RWPE1 (cell line): ENCODE results near the gene MPO.

Experiments used
- CTCF ChIA-PET: fragments of 350-600 bp; sonication (Branson Sonifier 250); formaldehyde crosslinking; extraction: SDS; loops from one replicate; lab custom pipeline; 2021; lab: Yijun Ruan, JAX
- POLR2A ChIA-PET: fragments of 400-600 bp; formaldehyde crosslinking; extraction: SDS; loops from one replicate; lab custom pipeline; 2020; ENCODE audit warnings: antibody characterized with exemption; ENCODE audit not compliant: low non-redundant PET; lab: Yijun Ruan, JAX
- DNase-seq: peaks from one replicate; pipeline ENCODE4 v3.0.0; 2012; ENCODE audit warnings: low spot score
- H3K27ac ChIP-seq: fragments of 450-650 bp; 2 replicates; pipeline ENCODE4 v1.5.1; 2017
- TF ChIP-seq, protein P1 (sequence below): fragments of 450-650 bp; conservative IDR thresholded peaks from 2 replicates; pipeline ENCODE4 v1.5.1; 2017; ENCODE audit warnings: low read depth, mild to moderate bottlenecking

The MPO gene

DNA sequence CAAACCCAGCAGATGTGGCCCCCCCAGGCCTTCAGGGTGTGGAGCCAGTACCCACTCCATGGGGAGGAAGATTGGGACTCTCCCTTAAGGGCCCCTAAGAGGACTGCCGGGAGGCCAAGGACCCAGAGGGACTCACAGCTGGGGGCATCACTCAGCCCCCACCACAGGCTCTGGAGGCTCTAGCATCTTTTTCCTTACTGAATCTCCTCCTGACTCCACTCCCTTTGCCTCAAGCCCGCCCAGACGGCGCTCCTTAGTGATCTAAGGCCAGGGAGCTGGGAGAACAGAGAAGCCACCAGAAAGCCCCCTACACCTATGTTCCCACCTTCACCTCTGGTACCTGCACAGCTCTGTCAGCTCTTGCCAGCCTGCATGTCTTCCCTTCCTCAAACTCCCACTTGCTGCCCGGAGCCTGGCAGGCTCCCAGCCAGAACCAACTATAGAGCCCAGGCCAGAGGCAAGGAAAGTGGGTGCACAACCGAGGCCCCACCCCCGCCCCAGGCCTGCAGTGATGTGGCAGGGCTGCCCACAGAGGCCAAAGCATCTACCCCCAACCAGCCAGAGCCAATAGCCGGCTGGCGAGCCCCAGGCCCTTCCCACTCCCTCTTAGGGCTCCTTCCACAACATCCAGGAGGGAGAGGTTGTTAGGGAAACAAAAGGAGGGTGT lies 22.3 kb upstream of the MPO start:
- POLR2A ChIA-PET, result no interaction called here
- CTCF ChIA-PET, result interaction anchor here (0.7 to 2.0 kb wide), 2 partner anchors 144 to 148 kb away, joined by 3 to 11 read pairs; no protein-coding TSS in a partner anchor
- TF ChIP-seq, protein P1, sequence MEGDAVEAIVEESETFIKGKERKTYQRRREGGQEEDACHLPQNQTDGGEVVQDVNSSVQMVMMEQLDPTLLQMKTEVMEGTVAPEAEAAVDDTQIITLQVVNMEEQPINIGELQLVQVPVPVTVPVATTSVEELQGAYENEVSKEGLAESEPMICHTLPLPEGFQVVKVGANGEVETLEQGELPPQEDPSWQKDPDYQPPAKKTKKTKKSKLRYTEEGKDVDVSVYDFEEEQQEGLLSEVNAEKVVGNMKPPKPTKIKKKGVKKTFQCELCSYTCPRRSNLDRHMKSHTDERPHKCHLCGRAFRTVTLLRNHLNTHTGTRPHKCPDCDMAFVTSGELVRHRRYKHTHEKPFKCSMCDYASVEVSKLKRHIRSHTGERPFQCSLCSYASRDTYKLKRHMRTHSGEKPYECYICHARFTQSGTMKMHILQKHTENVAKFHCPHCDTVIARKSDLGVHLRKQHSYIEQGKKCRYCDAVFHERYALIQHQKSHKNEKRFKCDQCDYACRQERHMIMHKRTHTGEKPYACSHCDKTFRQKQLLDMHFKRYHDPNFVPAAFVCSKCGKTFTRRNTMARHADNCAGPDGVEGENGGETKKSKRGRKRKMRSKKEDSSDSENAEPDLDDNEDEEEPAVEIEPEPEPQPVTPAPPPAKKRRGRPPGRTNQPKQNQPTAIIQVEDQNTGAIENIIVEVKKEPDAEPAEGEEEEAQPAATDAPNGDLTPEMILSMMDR, result no peak
- no peak for DNase-seq
- H3K27ac ChIP-seq, result no peak overlapping the region

DNA sequence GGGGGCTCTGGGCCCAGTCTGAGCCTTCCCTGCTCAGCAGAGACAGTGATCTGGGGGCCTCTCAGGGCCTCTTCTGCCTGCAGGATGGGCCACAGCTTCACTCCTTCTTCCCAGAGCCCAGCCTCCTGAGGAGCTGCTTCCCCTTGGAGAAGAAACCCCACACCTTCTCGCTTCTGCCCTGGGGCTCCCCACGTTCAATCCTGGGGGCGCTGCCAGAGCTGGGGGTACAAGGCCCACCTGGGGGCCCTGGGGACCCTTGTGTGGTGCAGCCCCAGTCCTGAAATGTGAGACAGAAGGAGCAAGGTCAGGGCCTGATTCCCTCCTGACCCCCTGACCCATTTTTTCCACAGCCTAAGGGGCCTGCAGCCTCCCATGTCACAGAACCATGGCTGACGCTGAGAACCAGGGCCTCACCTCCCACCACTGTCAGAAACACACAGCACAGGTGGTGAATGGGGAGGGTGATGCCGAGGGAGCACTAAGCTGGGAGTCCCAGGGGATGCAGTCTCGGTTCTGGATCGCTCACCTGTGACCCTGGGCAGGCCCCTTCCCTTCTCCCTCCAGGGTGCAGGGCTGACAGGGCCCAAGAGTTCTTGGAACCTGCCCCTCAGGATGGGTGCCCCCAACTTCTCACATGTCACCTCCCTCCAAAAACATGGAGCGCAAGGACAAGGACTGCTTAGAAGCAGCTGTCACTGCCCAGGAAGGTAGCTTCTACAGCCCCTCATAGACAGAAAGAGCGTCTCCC lies 21.6 kb upstream of the MPO start:
- no peak overlapping the region for H3K27ac ChIP-seq
- CTCF ChIA-PET, result interaction anchor here (0.6 kb wide), 1 partner anchor 157 kb away, joined by 3 read pairs; no protein-coding TSS in a partner anchor
- no peak for DNase-seq
- POLR2A ChIA-PET, result no interaction called here
- TF ChIP-seq, protein P1, result no peak

DNA sequence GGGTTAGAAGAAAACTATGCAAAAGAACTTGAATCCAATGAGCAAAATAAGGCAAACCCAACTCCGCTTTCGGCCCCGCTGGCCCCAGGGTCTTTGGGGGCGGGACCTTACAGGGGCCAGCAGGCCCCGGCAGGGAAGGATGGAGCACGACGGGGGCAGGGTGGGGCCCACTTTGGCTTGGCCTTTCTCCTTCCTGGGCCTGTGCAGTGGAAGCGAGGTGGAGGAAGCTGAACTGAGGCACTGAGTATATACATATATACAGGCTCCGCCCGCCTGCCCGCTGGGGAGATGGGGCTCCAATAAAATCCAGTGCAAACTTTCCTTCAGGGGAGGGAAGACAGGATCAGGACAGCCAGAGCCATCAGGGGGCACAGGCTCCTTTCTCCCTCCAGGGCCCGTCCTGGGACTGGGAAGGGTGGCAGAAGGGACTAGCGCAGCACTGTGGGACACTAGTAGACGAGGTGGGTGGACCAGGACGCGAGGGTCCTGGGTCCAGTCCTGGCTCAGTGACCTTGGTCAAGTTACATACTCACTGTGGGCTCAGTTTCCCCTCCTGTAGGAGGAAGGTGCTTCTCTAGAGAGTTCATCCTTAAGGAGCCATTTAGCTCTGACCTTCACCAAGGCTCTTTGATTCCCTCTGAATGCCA lies 20.9 kb upstream of the MPO start:
- no peak overlapping the region for H3K27ac ChIP-seq
- ChIA-PET CTCF (interaction anchor here (0.6 kb wide), 1 partner anchor 158 kb away, joined by 3 read pairs; no protein-coding TSS in a partner anchor), POLR2A (no interaction called here)
- no peak for DNase-seq
- TF ChIP-seq, protein P1, result no peak

DNA sequence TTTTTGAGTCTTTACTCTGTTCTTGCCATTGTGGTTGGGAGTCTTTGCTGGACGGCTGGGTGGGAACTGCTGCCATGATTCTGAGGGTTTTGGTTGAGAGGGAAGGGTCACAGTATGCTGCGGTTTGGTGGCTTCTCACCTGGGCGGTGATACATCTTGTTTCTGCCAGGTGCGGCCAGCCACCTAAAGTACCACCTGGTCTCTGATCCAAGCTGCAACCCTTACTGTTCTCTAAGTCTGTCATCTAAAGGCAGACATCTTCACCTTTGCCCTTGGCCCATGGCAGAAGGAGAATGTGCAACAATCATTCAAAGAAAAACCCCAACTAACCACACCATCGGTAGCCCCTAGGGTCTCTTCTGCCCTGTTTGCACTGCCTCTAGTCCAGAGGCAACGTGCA lies 19.6 kb upstream of the MPO start:
- H3K27ac ChIP-seq, result no peak overlapping the region
- TF ChIP-seq, protein P1, result no peak
- no peak for DNase-seq
- CTCF ChIA-PET, result no interaction called here
- POLR2A ChIA-PET, result no interaction called here

DNA sequence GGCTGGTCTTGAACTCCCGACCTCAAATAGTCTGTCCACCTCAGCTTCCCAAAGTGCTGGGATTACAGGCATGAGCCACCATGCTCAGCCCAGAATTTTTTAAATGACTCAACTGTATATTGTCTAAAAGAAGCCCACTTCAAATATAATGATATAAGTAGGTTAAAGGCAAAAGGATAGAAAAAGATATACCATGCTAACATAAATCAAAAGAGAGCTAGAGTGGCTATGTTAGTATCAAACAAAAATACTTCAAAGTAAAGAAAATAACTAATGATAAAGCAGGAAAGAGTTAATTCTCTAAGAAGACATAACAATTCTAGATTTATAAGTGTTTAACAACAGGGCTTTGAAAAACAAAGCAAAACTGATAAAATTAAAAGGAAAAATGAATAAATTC lies 13.3 kb upstream of the MPO start:
- DNase-seq, result no peak
- ChIA-PET POLR2A (no interaction called here), CTCF (interaction anchor here (0.7 kb wide), 2 partner anchors 17 to 203 kb away, joined by 4 read pairs; no protein-coding TSS in a partner anchor)
- H3K27ac ChIP-seq, result no peak overlapping the region
- TF ChIP-seq, protein P1, result no peak

DNA sequence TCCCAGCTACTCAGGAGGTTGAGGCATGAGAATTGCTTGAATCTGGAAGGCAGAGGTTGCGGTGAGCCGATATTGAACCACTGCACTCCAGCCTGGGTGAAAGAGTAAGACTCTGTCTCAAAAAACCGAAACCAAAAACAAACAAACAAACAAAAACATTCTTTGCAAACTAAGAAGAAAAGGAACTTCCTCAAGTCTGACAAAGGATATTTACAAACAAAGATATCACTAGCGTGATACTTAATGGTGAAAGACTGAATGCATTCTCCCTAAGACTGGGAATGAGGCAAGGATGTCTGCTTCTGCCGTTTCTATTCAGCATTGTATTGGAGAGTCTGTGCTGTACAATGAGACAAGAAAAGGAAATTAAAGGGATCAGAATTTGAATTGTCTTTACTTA lies 10.5 kb upstream of the MPO start:
- no peak for DNase-seq
- H3K27ac ChIP-seq, result no peak overlapping the region
- POLR2A ChIA-PET, result no interaction called here
- TF ChIP-seq, protein P1, result no peak
- CTCF ChIA-PET, result no interaction called here
